Skeletal muscle tissue (tissue), 4 donors: ENCODE measurements around the gene CPA5. TPM values are rescaled to one million over a fixed set of nuclear protein-coding genes. Genes with fewer than 3 reads are reported as not detected.

Source experiments
- H3K27ac ChIP-seq: one replicate; pipeline ENCODE4 v1.7.0; 2013; ENCODE audit warnings: mild to moderate bottlenecking, low read depth, low read length, inconsistent platforms
- H3K27me3 ChIP-seq, 3 donors: one replicate each; pipeline ENCODE4 v1.7.0; 2013; ENCODE audit warnings: low read length in 3 of 3; ENCODE audit not compliant: control insufficient read depth in 3 of 3, insufficient read depth in 3 of 3
- H3K36me3 ChIP-seq, 3 donors: one replicate each; pipeline ENCODE4 v1.7.0; 2013; ENCODE audit warnings: low read length in 3 of 3; ENCODE audit not compliant: control insufficient read depth in 3 of 3, insufficient read depth in 3 of 3
- H3K4me1 ChIP-seq, 3 donors: one replicate each; pipeline ENCODE4 v1.7.0; 2013; ENCODE audit warnings: low read length in 3 of 3, mild to moderate bottlenecking in 3 of 3; ENCODE audit not compliant: control insufficient read depth in 3 of 3, insufficient read depth in 3 of 3
- H3K4me3 ChIP-seq, 3 donors: one replicate each; pipeline ENCODE4 v1.7.0; 2013; ENCODE audit warnings: low read length in 3 of 3
- H3K9ac ChIP-seq, 3 donors: one replicate each; pipeline ENCODE4 v1.7.0; 2013; ENCODE audit warnings: low read length in 3 of 3, mild to moderate bottlenecking in 3 of 3, moderate library complexity in 2 of 3, low read depth in 1 of 3
- H3K9me3 ChIP-seq, 3 donors: one replicate each; pipeline ENCODE4 v1.7.0; 2013; ENCODE audit warnings: low read length in 3 of 3; ENCODE audit not compliant: control insufficient read depth in 3 of 3
- total RNA-seq: library from RNA; depleted of rRNA; stranded (reverse); fragments of >200 nt; gene quantifications from one replicate; pipeline ENCODE4 v1.2.3, GENCODE V29; 2014
- donor health status: Osteomylitis.

CPA5 gene
- total RNA-seq, 1 donor from 2014 or later, result not detected

DNA sequence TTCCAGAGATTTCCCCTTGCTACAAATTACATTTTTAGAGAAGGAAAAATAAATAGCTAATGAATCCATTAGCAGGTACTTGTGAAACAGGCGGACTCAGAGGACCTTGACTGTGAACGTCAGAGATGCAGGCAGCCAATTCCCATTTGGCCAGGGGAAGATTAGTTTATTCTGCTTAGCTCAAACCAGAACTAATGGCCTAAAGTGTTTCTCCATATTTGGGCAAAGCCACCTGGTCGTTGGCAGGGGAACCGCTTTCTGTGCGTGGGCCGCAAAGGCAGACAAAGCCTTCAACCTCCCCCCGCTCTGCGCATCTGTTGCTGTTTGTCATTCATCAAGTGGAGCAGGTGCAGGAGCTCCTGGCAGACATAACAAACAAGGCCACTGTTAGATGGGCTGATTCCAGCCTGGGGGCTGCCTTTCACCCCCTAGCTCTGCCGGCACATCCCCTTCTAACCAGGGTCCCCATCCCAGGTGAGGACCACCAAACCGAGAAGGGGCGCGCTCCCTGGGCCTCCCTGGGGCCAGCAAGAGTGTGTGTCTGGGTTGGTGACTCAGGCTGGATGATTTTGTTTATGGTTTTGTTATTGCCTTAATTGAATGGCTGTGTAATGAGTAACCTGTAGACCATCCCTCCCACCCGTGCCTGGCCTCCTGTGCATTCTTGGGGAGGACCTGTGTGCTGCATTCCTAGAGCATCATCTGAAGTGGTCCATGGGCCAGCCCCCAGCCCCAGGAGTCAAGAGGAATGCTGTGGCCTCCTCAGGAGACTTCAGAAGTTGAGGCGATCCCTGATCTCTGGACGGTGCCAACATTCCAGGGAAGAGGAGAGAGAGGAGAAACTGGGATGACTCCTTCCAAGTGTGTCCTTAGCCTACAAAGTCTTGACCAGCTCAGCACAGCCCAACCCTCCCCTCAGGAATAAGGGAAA lies 21.2 kb downstream of the CPA5 start:
- H3K27me3 ChIP-seq, result no peaks in the 10 kb centered on the region
- H3K36me3 ChIP-seq, result no peaks in the 10 kb centered on the region
- peak overlapping the region in 1 of 3 donors; percentile 52 for H3K4me3 ChIP-seq
- peak overlapping the region in 2 of 3 donors; percentile 35 to 38 for H3K9ac ChIP-seq
- H3K27ac ChIP-seq, result peak overlapping the region; percentile 57
- no peaks in the 10 kb centered on the region for H3K9me3 ChIP-seq
- H3K4me1 ChIP-seq, result peaks cover 47 to 61% (median 54%) of the 10 kb centered on the region in 3 donors

DNA sequence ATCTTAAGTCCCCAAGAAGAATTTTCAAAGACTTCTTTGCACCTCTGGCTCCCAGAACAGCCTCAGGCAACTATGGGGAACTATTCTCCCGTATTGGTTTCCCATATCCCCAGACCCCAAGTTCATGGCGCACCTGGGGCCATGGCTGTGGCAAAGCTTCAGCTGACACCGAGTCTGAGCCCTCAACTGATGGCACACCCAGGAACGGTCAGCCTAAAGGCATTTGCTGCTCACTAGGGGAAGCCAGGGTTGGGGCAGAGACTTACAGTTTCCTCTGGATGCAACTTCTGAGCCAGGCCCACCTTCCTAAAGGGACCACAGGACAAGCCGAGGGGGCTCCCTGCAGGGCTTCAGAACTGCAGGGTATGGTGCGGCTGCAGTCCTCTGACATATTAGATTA lies 21.9 kb downstream of the CPA5 start:
- no peaks in the 10 kb centered on the region for H3K27me3 ChIP-seq
- no peaks in the 10 kb centered on the region for H3K36me3 ChIP-seq
- H3K4me3 ChIP-seq, result peak overlapping the region in 1 of 3 donors; percentile 24
- peaks cover 49 to 66% (median 60%) of the 10 kb centered on the region in 3 donors for H3K4me1 ChIP-seq
- H3K9me3 ChIP-seq, result no peaks in the 10 kb centered on the region
- H3K27ac ChIP-seq, result peak overlapping the region; percentile 57
- peak overlapping the region in 1 of 3 donors; percentile 43 for H3K9ac ChIP-seq

DNA sequence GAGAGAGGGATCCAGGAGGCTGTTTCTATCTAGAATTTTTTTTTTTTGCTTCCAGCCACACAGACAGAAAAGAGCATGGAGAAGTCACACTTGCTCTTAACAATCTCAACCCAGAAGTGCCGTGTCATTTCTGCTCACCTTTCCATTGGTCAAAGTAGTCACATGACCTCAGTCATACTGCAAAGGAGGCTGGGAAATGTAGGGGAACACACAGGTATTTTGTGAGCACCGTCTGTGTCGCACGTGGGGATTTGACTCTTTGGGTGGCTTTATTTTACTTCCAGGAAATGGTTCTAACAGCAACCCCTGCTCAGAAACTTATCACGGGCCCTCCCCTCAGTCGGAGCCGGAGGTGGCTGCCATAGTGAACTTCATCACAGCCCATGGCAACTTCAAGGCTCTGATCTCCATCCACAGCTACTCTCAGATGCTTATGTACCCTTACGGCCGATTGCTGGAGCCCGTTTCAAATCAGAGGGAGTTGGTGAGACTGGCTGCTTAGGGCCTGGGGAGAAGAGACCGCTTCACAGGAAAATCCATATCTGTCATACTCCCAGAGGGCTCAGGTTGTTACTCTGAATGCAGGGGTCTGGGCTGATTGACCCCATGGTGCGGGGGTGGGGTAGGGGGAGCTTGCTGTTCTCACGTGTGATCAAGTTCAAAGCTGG lies 22.6 kb downstream of the CPA5 start:
- H3K4me3 ChIP-seq, result no peak overlapping the region
- H3K27me3 ChIP-seq, result no peaks in the 10 kb centered on the region
- H3K4me1 ChIP-seq, result peaks cover 46 to 64% (median 60%) of the 10 kb centered on the region in 3 donors
- H3K27ac ChIP-seq, result no peak overlapping the region
- no peaks in the 10 kb centered on the region for H3K36me3 ChIP-seq
- peak overlapping the region in 1 of 3 donors; percentile 43 for H3K9ac ChIP-seq
- H3K9me3 ChIP-seq, result no peaks in the 10 kb centered on the region

DNA sequence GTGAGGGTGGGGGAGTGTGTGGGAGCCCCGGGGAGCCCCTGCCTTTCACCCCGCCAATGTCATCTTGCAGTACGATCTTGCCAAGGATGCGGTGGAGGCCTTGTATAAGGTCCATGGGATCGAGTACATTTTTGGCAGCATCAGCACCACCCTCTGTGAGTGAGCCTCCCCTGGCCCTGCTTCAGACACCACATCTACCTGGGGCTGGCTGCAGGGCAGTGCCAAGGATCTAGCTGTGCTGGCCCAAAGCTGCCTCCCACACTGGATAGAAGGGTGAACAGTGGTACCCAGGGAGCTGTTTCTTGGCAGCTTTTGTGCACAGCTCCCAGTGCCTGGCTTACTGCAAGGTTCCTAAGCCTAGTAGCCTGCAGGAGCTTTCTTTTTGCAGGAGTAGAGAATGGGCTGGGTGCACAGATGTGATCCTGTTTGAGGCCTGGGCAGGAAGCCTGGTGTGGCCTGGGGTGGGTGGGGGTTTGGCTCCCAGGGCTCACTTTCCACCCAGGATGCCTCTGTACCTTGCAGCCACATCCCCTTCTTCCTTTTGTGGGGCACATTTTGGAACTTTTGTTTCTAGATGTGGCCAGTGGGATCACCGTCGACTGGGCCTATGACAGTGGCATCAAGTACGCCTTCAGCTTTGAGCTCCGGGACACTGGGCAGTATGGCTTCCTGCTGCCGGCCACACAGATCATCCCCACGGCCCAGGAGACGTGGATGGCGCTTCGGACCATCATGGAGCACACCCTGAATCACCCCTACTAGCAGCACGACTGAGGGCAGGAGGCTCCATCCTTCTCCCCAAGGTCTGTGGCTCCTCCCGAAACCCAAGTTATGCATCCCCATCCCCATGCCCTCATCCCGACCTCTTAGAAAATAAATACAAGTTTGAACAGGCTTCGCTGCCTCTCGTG lies 23.5 kb downstream of the CPA5 start:
- no peaks in the 10 kb centered on the region for H3K36me3 ChIP-seq
- no peaks in the 10 kb centered on the region for H3K9me3 ChIP-seq
- no peaks in the 10 kb centered on the region for H3K27me3 ChIP-seq
- no peak overlapping the region for H3K9ac ChIP-seq
- H3K4me3 ChIP-seq, result no peak overlapping the region
- peaks cover 41 to 65% (median 63%) of the 10 kb centered on the region in 3 donors for H3K4me1 ChIP-seq
- H3K27ac ChIP-seq, result peak overlapping the region; percentile 83

DNA sequence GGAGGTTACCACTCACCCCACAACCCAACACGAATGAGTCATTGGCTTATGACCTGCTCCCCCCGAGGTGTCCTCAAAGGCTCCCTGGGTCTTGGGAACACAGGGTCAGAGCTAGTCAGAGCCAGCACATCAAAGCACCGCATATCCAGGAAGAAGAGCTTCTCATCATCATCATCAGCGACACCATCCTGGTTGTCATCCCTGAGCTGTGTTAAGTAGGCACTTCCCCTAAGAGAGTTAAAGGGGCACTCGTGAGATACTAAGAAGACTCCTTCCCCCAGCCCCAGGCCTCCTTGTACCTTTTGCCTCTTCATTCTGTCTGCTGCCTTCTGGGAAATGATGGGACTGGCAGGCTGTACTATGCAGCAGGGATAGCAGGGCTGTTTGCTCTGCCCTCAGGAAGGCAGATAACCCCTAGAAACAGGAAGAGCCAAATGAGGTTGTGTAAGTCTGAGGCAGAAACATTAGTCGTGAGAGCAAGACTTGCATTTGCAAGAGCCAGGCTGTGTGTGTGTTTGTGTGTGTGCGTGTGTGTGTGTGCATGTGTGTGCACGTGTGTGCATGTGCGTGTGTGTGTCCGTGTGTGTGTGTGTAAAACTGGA lies 24.6 kb downstream of the CPA5 start:
- H3K9ac ChIP-seq, result no peak overlapping the region
- peaks cover 50 to 69% (median 65%) of the 10 kb centered on the region in 3 donors for H3K4me1 ChIP-seq

DNA sequence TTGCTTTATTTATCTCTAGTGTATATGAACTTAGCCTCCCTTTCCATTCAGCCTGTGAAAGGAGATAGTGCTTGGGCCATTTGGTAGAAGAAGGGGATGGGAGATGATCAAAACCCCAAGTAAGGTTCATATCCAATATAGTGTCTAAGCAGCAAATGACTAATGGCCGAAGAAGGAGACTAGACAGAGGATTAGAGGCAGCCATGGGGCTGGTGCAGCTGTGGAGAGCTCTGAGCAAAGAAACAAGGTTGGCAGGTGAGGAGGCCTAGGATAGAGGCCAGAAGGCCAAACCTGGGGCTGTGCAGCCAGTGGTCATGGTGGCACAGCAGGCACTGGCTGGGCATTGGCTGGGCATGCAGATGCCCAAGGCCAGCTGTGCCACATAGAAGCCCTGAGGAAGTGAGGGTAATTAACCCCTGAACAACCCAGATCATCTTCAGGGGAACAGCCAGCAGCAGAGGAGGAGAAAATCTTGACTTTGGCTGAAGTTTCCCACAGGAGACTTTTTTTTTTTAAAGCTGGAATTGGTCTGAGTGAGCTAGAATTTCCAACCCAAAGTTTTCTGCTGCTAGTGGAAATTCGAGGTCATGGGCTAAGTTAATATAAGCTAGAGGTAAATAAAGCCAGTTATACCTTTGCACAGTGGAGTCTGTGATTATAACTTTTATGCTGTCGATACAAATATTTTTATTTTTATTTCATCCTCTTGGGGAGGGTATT lies 25.4 kb downstream of the CPA5 start:
- Histone ChIP-seq H3K4me3 (no peak overlapping the region), H3K36me3 (no peaks in the 10 kb centered on the region), H3K9ac (no peak overlapping the region), H3K27me3 (no peaks in the 10 kb centered on the region), H3K27ac (peak overlapping the region; percentile 83), H3K4me1 (peaks cover 49 to 63% (median 60%) of the 10 kb centered on the region in 3 donors), H3K9me3 (no peaks in the 10 kb centered on the region)

More for the DNA sequence above, 24.6 kb downstream of the CPA5 start:
- H3K27ac ChIP-seq, result peak overlapping the region; percentile 83
- H3K27me3 ChIP-seq, result no peaks in the 10 kb centered on the region
- no peaks in the 10 kb centered on the region for H3K36me3 ChIP-seq
- no peaks in the 10 kb centered on the region for H3K9me3 ChIP-seq
- H3K4me3 ChIP-seq, result peak overlapping the region in 1 of 3 donors; percentile 2

DNA sequence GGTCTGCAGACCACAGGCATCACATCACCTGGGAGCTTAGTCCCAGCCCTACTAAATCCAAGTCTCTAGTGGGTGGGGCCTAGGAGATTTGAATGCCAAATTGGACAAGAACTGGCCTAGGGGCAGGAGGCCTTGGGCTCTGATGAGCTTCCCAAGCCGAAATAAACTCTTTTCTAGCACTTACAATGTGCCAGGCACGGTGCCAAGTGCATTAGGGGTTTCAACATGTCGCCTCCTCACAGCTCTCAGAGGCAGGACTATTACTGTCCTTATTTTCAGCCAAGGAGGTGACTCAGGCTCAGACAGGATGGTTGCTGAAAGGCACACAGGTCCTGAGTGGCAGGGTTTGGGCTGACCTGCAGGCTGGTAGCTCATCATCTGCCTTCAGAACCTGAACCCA lies 26.4 kb downstream of the CPA5 start:
- Histone ChIP-seq H3K36me3 (no peaks in the 10 kb centered on the region), H3K4me3 (no peak overlapping the region), H3K27me3 (no peaks in the 10 kb centered on the region), H3K27ac (peak overlapping the region; percentile 83), H3K9me3 (no peaks in the 10 kb centered on the region), H3K4me1 (peaks cover 39 to 53% (median 51%) of the 10 kb centered on the region in 3 donors), H3K9ac (no peak overlapping the region)

DNA sequence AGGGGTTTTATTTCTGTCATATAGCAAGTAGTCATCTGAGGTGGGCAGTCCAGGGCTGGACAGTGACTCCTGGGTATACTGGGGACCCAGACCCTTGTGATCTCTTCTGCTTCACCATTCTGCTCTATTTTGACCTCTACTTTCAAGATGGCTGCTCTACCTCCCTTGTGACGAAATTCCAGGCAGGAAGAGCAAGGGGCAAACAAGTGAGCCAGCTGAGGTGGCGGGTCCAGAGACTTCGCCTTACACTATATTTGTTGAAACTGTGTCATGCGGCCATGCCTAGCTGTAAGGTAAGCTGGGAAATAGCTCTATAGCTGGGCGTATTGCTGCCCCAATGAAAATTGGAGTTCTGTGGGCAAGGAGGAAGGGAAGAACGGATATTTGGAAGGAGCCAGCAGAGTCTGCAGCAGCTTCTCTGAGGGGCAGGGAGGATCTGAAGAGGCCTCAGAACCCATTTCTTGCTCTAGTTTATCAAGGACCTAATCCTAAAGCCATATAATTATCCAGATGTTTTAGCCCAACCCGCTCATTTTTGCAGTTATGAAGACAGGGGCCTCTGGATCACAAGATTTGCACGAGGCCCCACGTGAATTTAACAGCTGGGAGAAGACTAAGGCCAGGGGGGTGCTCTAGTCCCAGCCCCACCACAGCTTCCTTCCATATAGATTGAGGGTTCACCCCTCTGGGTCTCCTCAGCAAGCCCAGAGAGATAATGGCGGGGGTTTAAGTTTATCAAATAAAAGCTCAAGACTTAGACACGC lies 28.0 kb downstream of the CPA5 start:
- Histone ChIP-seq H3K9ac (no peak overlapping the region), H3K4me1 (peaks cover 26 to 46% (median 44%) of the 10 kb centered on the region in 3 donors), H3K9me3 (no peaks in the 10 kb centered on the region), H3K27me3 (no peaks in the 10 kb centered on the region), H3K36me3 (no peaks in the 10 kb centered on the region), H3K27ac (peak overlapping the region; percentile 83), H3K4me3 (no peak overlapping the region)
